Measurements from ENCODE around the gene ATP2B3.

The ATP2B3 gene

GRCh38 chrX:153490217-153490930 lies 27.1 kb upstream of the ATP2B3 start:
- H3K9me3 ChIP-seq (ENCODE audit: low read length): no peaks in the 10 kb centered on the region
- H3K27ac ChIP-seq (ENCODE audit: low read depth, low read length): no peak overlapping the region
- H3K27me3 ChIP-seq (ENCODE audit: control insufficient read depth in 1 of 2, insufficient read depth in 2 of 2, low read length in 2 of 2): peaks cover 0 to 18% of the 10 kb centered on the region in 2 donors
- no peak overlapping the region for H3K4me3 ChIP-seq (ENCODE audit: low read depth in 1 of 2, low read length in 2 of 2)
- H3K4me1 ChIP-seq (ENCODE audit: insufficient read depth, low read length): no peaks in the 10 kb centered on the region
- no peaks in the 10 kb centered on the region for H3K36me3 ChIP-seq (ENCODE audit: insufficient read depth, low read length)
- no peak overlapping the region for H3K9ac ChIP-seq (ENCODE audit: low read length)

GRCh38 chrX:153491351-153491914 lies 26.0 kb upstream of the ATP2B3 start:
- no peak overlapping the region for H3K27ac ChIP-seq (ENCODE audit: low read depth, low read length)
- peaks cover 0 to 26% of the 10 kb centered on the region in 2 donors for H3K27me3 ChIP-seq (ENCODE audit: control insufficient read depth in 1 of 2, insufficient read depth in 2 of 2, low read length in 2 of 2)
- H3K4me3 ChIP-seq (ENCODE audit: low read depth in 1 of 2, low read length in 2 of 2): no peak overlapping the region
- no peaks in the 10 kb centered on the region for H3K4me1 ChIP-seq (ENCODE audit: insufficient read depth, low read length)
- no peaks in the 10 kb centered on the region for H3K36me3 ChIP-seq (ENCODE audit: insufficient read depth, low read length)
- no peaks in the 10 kb centered on the region for H3K9me3 ChIP-seq (ENCODE audit: low read length)
- no peak overlapping the region for H3K9ac ChIP-seq (ENCODE audit: low read length)

GRCh38 chrX:153491918-153492317 lies 25.5 kb upstream of the ATP2B3 start:
- Histone ChIP-seq H3K36me3 (ENCODE audit: insufficient read depth, low read length) (no peaks in the 10 kb centered on the region), H3K27me3 (ENCODE audit: control insufficient read depth in 1 of 2, insufficient read depth in 2 of 2, low read length in 2 of 2) (peaks cover 0 to 28% of the 10 kb centered on the region in 2 donors), H3K27ac (ENCODE audit: low read depth, low read length) (no peak overlapping the region), H3K9me3 (ENCODE audit: low read length) (no peaks in the 10 kb centered on the region), H3K4me1 (ENCODE audit: insufficient read depth, low read length) (no peaks in the 10 kb centered on the region), H3K4me3 (ENCODE audit: low read depth in 1 of 2, low read length in 2 of 2) (no peak overlapping the region), H3K9ac (ENCODE audit: low read length) (no peak overlapping the region)

- Histone ChIP-seq H3K27ac (ENCODE audit: low read depth, low read length) (no peak overlapping the region), H3K27me3 (ENCODE audit: control insufficient read depth in 1 of 2, insufficient read depth in 2 of 2, low read length in 2 of 2) (peaks cover 0 to 28% of the 10 kb centered on the region in 2 donors), H3K9me3 (ENCODE audit: low read length) (no peaks in the 10 kb centered on the region), H3K9ac (ENCODE audit: low read length) (no peak overlapping the region), H3K36me3 (ENCODE audit: insufficient read depth, low read length) (no peaks in the 10 kb centered on the region), H3K4me3 (ENCODE audit: low read depth in 1 of 2, low read length in 2 of 2) (no peak overlapping the region), H3K4me1 (ENCODE audit: insufficient read depth, low read length) (no peaks in the 10 kb centered on the region)
Measured at GRCh38 chrX:153492543-153492942, 24.9 kb upstream of the ATP2B3 start.

- Histone ChIP-seq H3K9me3 (ENCODE audit: low read length) (no peaks in the 10 kb centered on the region), H3K27ac (ENCODE audit: low read depth, low read length) (no peak overlapping the region), H3K27me3 (ENCODE audit: control insufficient read depth in 1 of 2, insufficient read depth in 2 of 2, low read length in 2 of 2) (peaks cover 0 to 28% of the 10 kb centered on the region in 2 donors), H3K4me3 (ENCODE audit: low read depth in 1 of 2, low read length in 2 of 2) (no peak overlapping the region), H3K36me3 (ENCODE audit: insufficient read depth, low read length) (no peaks in the 10 kb centered on the region), H3K9ac (ENCODE audit: low read length) (no peak overlapping the region), H3K4me1 (ENCODE audit: insufficient read depth, low read length) (no peaks in the 10 kb centered on the region)
Measured at GRCh38 chrX:153493085-153493484, 24.4 kb upstream of the ATP2B3 start.

GRCh38 chrX:153494061-153494460 lies 23.4 kb upstream of the ATP2B3 start:
- Histone ChIP-seq H3K36me3 (ENCODE audit: insufficient read depth, low read length) (no peaks in the 10 kb centered on the region), H3K4me3 (ENCODE audit: low read depth in 1 of 2, low read length in 2 of 2) (no peak overlapping the region), H3K27me3 (ENCODE audit: control insufficient read depth in 1 of 2, insufficient read depth in 2 of 2, low read length in 2 of 2) (peaks cover 0 to 28% of the 10 kb centered on the region in 2 donors), H3K27ac (ENCODE audit: low read depth, low read length) (no peak overlapping the region), H3K9me3 (ENCODE audit: low read length) (no peaks in the 10 kb centered on the region), H3K4me1 (ENCODE audit: insufficient read depth, low read length) (no peaks in the 10 kb centered on the region), H3K9ac (ENCODE audit: low read length) (no peak overlapping the region)

GRCh38 chrX:153494541-153495361 lies 22.7 kb upstream of the ATP2B3 start, which contains the start of gene BGN:
TSS of gene BGN (plus strand) at chrX:153494980. CDS start at chrX:153504632, 9,652 bp downstream.
- Histone ChIP-seq H3K27ac (ENCODE audit: low read depth, low read length) (no peak within 1 kb of the TSS), H3K4me1 (ENCODE audit: insufficient read depth, low read length) (no peaks in the 10 kb centered on the region), H3K9ac (ENCODE audit: low read length) (no peak within 1 kb of the TSS), H3K9me3 (ENCODE audit: low read length) (no peaks in the 10 kb centered on the region), H3K27me3 (ENCODE audit: control insufficient read depth in 1 of 2, insufficient read depth in 2 of 2, low read length in 2 of 2) (peaks cover 0 to 26% of the 10 kb centered on the region in 2 donors), H3K4me3 (ENCODE audit: low read depth in 1 of 2, low read length in 2 of 2) (peak within 1 kb of the TSS in 1 of 2 donors; percentile 18), H3K36me3 (ENCODE audit: insufficient read depth, low read length) (no peaks in the 10 kb centered on the region)

- H3K9me3 ChIP-seq (ENCODE audit: low read length): no peaks in the 10 kb centered on the region
- no peak overlapping the region for H3K27ac ChIP-seq (ENCODE audit: low read depth, low read length)
- no peak overlapping the region for H3K9ac ChIP-seq (ENCODE audit: low read length)
- H3K36me3 ChIP-seq (ENCODE audit: insufficient read depth, low read length): no peaks in the 10 kb centered on the region
- peak overlapping the region in 1 of 2 donors; percentile 18 for H3K4me3 ChIP-seq (ENCODE audit: low read depth in 1 of 2, low read length in 2 of 2)
- no peaks in the 10 kb centered on the region for H3K4me1 ChIP-seq (ENCODE audit: insufficient read depth, low read length)
- H3K27me3 ChIP-seq (ENCODE audit: control insufficient read depth in 1 of 2, insufficient read depth in 2 of 2, low read length in 2 of 2): peaks cover 0 to 26% of the 10 kb centered on the region in 2 donors
Measured at GRCh38 chrX:153495362-153495751, 22.1 kb upstream of the ATP2B3 start.

GRCh38 chrX:153495903-153496589 lies 21.4 kb upstream of the ATP2B3 start:
- Histone ChIP-seq H3K9me3 (ENCODE audit: low read length) (no peaks in the 10 kb centered on the region), H3K4me3 (ENCODE audit: low read depth in 1 of 2, low read length in 2 of 2) (peak overlapping the region in 1 of 2 donors; percentile 18), H3K9ac (ENCODE audit: low read length) (no peak overlapping the region), H3K27me3 (ENCODE audit: control insufficient read depth in 1 of 2, insufficient read depth in 2 of 2, low read length in 2 of 2) (peaks cover 0 to 26% of the 10 kb centered on the region in 2 donors), H3K27ac (ENCODE audit: low read depth, low read length) (no peak overlapping the region), H3K36me3 (ENCODE audit: insufficient read depth, low read length) (no peaks in the 10 kb centered on the region), H3K4me1 (ENCODE audit: insufficient read depth, low read length) (no peaks in the 10 kb centered on the region)

- Histone ChIP-seq H3K27me3 (ENCODE audit: control insufficient read depth in 1 of 2, insufficient read depth in 2 of 2, low read length in 2 of 2) (peaks cover 0 to 26% of the 10 kb centered on the region in 2 donors), H3K4me1 (ENCODE audit: insufficient read depth, low read length) (no peaks in the 10 kb centered on the region), H3K36me3 (ENCODE audit: insufficient read depth, low read length) (no peaks in the 10 kb centered on the region), H3K27ac (ENCODE audit: low read depth, low read length) (no peak overlapping the region), H3K4me3 (ENCODE audit: low read depth in 1 of 2, low read length in 2 of 2) (no peak overlapping the region), H3K9ac (ENCODE audit: low read length) (no peak overlapping the region), H3K9me3 (ENCODE audit: low read length) (no peaks in the 10 kb centered on the region)
Measured at GRCh38 chrX:153496590-153496959, 20.9 kb upstream of the ATP2B3 start.

GRCh38 chrX:153498453-153498852 lies 19.0 kb upstream of the ATP2B3 start:
- no peak overlapping the region for H3K9ac ChIP-seq (ENCODE audit: low read length)
- H3K9me3 ChIP-seq (ENCODE audit: low read length): no peaks in the 10 kb centered on the region
- H3K27ac ChIP-seq (ENCODE audit: low read depth, low read length): no peak overlapping the region
- no peak overlapping the region for H3K4me3 ChIP-seq (ENCODE audit: low read depth in 1 of 2, low read length in 2 of 2)
- no peaks in the 10 kb centered on the region for H3K4me1 ChIP-seq (ENCODE audit: insufficient read depth, low read length)
- H3K27me3 ChIP-seq (ENCODE audit: control insufficient read depth in 1 of 2, insufficient read depth in 2 of 2, low read length in 2 of 2): peaks cover 0 to 31% of the 10 kb centered on the region in 2 donors
- no peaks in the 10 kb centered on the region for H3K36me3 ChIP-seq (ENCODE audit: insufficient read depth, low read length)

All from muscle layer of colon (tissue), 2 donors.